ENCODE results near the gene CPT2.

DNA sequence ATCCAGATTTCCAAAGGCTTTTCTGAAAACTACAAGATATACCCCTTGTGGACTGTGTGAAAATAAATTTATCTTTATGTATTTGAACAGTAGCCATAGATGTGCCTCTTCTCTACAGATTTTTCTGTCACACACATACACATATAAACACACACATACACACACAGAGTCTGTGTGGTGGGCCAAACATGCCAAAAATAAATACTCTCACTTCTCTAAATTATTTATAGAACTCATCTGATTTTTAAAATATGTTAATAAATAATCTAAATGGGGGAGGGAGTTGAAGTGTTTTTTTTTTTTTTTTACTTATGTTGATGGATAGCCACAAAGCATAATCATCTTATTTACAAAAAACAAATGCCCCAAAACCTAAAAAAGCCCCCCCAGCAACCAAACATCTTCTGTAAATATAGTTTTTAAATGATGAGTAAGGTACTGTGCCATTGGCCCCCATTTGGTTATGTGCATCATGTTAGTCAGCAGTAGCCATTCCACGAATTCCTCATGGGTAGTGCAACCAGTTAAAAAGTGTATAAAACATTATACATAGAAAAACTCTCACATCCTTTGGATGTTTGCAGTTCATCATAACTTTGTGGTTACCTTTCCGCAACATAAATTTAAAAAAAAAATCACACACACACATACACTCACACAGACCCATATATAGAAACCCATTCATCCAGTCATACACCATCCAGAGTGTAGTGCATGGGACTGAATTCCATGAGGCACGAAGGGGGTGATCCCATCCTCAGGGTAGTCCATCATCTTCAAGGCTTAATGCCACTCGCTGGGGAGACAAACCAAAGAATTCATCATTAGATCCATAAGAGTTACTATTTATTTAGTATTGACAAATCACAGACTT lies 49.9 kb downstream of the CPT2 start:
- TF ChIP-seq, protein P1, sequence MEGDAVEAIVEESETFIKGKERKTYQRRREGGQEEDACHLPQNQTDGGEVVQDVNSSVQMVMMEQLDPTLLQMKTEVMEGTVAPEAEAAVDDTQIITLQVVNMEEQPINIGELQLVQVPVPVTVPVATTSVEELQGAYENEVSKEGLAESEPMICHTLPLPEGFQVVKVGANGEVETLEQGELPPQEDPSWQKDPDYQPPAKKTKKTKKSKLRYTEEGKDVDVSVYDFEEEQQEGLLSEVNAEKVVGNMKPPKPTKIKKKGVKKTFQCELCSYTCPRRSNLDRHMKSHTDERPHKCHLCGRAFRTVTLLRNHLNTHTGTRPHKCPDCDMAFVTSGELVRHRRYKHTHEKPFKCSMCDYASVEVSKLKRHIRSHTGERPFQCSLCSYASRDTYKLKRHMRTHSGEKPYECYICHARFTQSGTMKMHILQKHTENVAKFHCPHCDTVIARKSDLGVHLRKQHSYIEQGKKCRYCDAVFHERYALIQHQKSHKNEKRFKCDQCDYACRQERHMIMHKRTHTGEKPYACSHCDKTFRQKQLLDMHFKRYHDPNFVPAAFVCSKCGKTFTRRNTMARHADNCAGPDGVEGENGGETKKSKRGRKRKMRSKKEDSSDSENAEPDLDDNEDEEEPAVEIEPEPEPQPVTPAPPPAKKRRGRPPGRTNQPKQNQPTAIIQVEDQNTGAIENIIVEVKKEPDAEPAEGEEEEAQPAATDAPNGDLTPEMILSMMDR (IDR thresholded peaks at IDR 0.05), result no peak
- TF ChIP-seq POLR2A (IDR thresholded peaks at IDR 0.05), result no peak
